ENCODE measurements around the gene NADK2.
"Not testable (repeated sequence)": the region's sequence is repeated elsewhere in the genome, so short reads cannot be mapped to it uniquely, and the experiment has no call there.

DNA sequence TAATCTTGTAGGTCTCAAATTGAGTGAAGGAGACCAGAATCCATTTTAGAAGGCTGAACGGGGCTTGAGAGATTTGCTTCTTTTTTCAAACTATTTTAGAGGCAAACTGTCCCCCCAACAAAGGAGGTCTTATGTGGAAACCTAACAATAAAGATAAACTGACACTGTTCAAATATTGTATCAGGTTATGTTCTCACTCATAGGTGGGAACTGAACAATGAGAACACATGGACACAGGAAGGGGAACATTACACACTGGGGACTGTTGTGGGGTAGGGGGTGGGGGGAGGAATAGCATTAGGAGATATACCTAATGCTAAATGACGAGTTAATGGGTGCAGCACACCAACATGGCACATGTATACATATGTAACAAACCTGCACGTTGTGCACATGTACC, 42.9 kb downstream of the NADK2 start:
- not testable (repeated sequence) for TF ChIP-seq POLR2AphosphoS5 (IDR thresholded peaks at IDR 0.05; ENCODE audit: control insufficient read depth, insufficient read depth, low read depth, low read length); PBX2 (CRISPR knock-in tag; IDR thresholded peaks at IDR 0.05; ENCODE audit: low read depth); PBX2 (tag; conservative IDR thresholded peaks at IDR 0.05; ENCODE audit: low read depth); DNMT1 (IDR thresholded peaks at IDR 0.05); CEBPB (tag; IDR thresholded peaks at IDR 0.05); FOS (IDR thresholded peaks at IDR 0.05; ENCODE audit: extremely low read depth, insufficient read length); NR3C1 (CRISPR knock-in tag; IDR thresholded peaks at IDR 0.05); MIER1 (IDR thresholded peaks at IDR 0.05; ENCODE audit: low read depth); HCFC1 (IDR thresholded peaks at IDR 0.05; ENCODE audit: low read depth, low read length)

All from K562 (cell line).